Measurements from ENCODE around the gene ZNF549. TPM values are rescaled to one million over a fixed set of nuclear protein-coding genes. Genes with fewer than 3 reads are reported as not detected.
A peak's percentile ranks its signal among the peaks of the same experiment; 100 is the strongest.

Gene ZNF549
- total RNA-seq, 1 donor, result 5.3 TPM

DNA sequence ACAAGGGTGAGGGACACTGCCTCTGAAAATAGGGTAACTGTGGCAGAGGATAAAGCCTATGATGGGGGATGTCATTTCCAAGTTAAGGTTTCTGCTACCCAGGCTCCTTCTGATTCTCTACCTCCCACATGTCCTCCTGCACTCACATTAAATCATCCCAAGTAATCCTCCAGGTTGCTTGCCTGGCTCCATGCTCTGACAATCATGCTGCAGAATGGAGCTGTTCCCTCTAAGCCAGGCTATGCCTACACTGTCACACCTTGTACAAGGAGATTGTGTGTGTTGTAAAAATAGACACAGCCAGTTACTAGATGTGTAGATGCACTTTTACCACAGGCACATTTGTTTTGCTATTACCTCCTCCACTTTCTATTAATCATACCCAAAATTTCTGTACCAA lies 43.6 kb downstream of the ZNF549 start:
- TF ChIP-seq, protein P1, sequence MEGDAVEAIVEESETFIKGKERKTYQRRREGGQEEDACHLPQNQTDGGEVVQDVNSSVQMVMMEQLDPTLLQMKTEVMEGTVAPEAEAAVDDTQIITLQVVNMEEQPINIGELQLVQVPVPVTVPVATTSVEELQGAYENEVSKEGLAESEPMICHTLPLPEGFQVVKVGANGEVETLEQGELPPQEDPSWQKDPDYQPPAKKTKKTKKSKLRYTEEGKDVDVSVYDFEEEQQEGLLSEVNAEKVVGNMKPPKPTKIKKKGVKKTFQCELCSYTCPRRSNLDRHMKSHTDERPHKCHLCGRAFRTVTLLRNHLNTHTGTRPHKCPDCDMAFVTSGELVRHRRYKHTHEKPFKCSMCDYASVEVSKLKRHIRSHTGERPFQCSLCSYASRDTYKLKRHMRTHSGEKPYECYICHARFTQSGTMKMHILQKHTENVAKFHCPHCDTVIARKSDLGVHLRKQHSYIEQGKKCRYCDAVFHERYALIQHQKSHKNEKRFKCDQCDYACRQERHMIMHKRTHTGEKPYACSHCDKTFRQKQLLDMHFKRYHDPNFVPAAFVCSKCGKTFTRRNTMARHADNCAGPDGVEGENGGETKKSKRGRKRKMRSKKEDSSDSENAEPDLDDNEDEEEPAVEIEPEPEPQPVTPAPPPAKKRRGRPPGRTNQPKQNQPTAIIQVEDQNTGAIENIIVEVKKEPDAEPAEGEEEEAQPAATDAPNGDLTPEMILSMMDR (IDR thresholded peaks at IDR 0.05; ENCODE audit: insufficient read depth, low read length), result no peak
- no peak for DNase-seq (ENCODE audit: low read depth)
- H3K4me3 ChIP-seq (ENCODE audit: low read depth, low read length), result no peak overlapping the region

DNA sequence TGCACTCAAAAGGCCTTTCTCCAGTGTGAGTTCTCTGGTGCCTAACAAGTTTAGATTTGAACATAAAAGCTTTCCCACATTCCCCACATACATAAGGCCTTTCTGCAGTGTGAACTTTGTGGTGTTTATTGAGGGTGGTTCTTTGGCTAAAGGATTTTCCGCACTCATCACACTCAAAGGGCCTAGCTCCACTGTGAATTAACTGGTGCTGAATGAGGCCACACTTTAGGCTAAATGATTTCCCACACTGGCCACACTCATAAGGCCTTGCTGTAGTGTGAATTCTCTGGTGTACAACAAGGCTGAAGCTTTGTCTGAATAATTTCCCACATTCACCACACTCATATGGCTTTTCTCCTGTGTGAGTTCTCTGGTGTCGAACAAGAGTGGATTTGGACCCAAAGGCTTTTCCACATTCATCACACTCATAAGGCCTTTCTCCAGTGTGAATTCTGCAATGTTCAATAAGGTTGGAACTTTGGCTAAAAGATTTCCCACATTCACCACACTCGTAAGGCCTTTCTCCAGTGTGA lies 45.3 kb downstream of the ZNF549 start:
- TF ChIP-seq, protein P1 (IDR thresholded peaks at IDR 0.05; ENCODE audit: insufficient read depth, low read length), result no peak
- no peak for DNase-seq (ENCODE audit: low read depth)
- H3K4me3 ChIP-seq (ENCODE audit: low read depth, low read length), result no peak overlapping the region

DNA sequence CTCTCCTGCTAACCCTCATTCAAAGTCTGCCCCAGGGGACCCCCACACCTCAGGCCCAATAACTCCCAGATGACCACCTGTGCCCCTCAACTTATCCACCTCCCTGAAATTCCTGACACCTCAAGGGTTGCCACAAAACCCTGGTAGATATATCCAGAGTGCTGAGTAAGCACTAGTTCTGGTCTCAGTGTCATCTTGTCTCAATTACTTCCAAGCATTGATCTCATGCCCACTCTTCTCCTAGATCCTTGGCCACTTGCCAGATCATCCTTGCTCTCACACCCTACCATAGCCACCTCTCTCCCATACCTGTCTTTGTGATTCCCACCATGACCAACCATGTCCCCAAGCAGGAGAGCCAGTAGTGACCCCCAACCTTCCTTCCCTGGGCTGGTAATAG lies 49.5 kb downstream of the ZNF549 start:
- TF ChIP-seq, protein P1 (IDR thresholded peaks at IDR 0.05; ENCODE audit: insufficient read depth, low read length), result no peak
- no peak overlapping the region for H3K4me3 ChIP-seq (ENCODE audit: low read depth, low read length)
- no peak for DNase-seq (ENCODE audit: low read depth)

DNA sequence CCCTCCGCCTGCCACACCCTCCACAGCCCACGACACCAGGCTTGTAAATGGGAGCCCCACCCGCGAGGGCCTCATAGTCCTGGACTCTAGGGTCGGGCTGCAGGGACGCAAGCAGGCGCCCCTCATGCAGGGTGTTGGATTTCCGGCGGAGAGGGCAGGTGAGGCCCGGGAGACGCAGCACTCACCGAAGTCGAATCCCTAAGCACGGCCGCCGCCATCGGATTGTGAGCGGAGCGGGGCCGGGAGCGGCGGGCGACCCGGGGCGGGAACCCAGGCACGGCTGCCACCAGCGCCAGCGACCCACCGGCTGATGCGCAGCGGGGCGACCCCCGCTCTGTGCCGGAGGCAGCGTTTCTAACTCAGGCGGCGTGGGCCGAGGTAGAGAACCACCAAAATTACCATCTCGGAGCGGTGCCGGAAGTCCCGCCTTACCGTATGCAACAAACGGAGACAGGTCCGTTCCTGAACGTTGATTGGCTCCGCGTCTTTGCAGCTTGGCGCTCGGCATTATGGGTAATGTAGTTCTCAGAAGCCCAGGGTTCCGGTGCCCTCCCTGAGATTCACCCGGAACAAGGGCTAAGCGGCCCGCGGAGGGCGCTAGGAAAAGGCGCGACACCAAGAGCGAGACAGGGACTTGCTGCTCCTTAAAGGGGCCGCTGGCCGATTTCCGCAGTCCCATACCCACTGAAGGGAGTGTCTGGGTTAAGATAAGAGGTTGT lies 51.5 kb downstream of the ZNF549 start, which contains the start of gene ZNF416:
ZNF416 (minus strand) TSS at position 425 of the 719 bp plus-strand sequence; CDS start at position 218, 207 bp downstream.
- peak within 1 kb of the TSS; percentile 90 for H3K4me3 ChIP-seq (ENCODE audit: low read depth, low read length)
- TF ChIP-seq, protein P1 (IDR thresholded peaks at IDR 0.05; ENCODE audit: insufficient read depth, low read length), result peak; percentile 3
- peak; percentile 99 for DNase-seq (ENCODE audit: low read depth)

DNA sequence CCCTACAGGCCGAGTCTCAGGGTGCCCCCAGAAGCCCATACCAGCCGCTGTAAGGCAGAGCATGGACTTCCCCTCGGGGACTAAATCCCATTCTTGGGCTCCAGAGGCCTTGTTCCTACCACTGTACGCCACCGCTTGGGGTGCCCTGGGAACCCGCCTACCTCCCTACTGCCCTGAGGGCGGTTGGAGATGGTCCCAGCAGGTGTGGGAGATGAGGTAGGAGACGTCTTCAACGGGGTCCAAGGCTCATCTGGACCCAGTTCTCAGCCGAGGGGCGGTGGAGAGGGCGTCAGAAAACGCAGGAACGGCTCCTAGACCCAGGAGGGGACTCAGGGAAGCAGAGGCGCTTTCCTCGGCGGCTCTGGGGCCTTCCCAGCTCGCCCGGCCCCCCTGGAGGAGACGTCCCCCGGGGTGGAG lies 56.0 kb downstream of the ZNF549 start:
- TF ChIP-seq, protein P1 (IDR thresholded peaks at IDR 0.05; ENCODE audit: insufficient read depth, low read length), result no peak
- no peak for DNase-seq (ENCODE audit: low read depth)
- no peak overlapping the region for H3K4me3 ChIP-seq (ENCODE audit: low read depth, low read length)

DNA sequence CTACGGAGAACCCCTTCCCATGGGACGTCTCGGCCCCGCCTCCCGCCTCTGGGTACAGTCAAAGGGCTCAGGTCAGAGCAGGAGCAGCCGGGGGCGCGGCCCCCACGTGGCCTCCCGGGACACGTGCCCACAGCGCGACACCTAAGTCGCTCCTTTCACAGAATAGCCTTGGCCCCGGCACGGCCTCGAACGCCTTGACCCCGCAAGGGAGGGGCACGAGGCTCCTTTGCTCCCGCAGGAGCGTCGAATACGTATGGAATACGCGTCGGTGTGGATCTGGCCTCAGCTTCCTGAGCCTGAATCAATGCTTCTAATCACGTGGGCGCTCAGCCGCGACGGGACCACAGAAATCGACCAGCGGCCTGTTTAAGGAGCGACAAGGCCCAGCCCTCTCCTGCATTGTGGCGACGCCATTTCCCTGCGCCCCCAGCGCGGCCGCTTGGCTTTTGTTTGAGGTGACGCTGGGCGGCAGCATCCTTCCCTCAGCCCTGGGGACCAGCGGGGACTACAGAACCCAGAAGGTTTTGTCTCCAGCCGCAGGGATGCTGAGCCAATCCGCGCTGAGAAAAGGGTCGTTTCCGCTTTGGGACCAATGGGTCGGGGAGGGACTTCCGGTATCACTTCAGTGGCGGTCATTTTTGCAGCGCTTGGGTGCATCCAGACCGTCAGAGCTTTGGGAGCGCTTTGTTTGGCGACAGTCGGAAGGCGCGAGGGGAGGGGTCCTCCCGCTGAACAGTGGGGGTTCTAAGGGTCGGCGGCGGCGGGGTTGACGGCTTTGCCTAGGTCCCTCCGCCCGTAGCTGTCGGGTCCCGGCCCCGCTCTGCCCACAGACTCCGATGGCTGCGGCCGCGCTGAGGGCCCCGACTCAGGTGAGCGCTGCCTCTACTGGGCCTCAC lies 56.6 kb downstream of the ZNF549 start, which contains the start of gene ZIK1:
ZIK1 (plus strand) TSS at position 625 of the 896 bp plus-strand sequence; CDS start at position 837, 212 bp downstream.
- peak; percentile 90 for DNase-seq (ENCODE audit: low read depth)
- TF ChIP-seq, protein P1 (IDR thresholded peaks at IDR 0.05; ENCODE audit: insufficient read depth, low read length), result no peak
- H3K4me3 ChIP-seq (ENCODE audit: low read depth, low read length), result peak within 1 kb of the TSS; percentile 78

Measured in fibroblast of the aortic adventitia (primary cell).